HCT116 (cell line): ENCODE measurements around the gene TMEM178B. TPM values are rescaled to one million over a fixed set of nuclear protein-coding genes. Genes with fewer than 3 reads are reported as not detected.

Experiments used
- ATAC-seq: fragments of 200-7000 bp; cut with Tn5 transposase; 2 replicates; pipeline ENCODE4 v1.9.1; 2020; ENCODE audit warnings: mild to moderate bottlenecking, moderate library complexity
- BruUV-seq: library from RNA; stranded (reverse); fragments of 400-500 nt; replicated peaks from 2 replicates; lab custom pipeline; 2021; lab: Mats Ljungman, UMichigan
- CTCF ChIA-PET: fragments of 300-600 bp; sonication (Branson Sonifier 250); formaldehyde crosslinking; loops from one replicate; lab custom pipeline; 2021; ENCODE audit warnings: antibody characterized with exemption; lab: Charles Lee
- POLR2A ChIA-PET: fragments of 300-600, 350-600 bp; sonication (Branson Sonifier 250); formaldehyde crosslinking; loops from one replicate; lab custom pipeline; 2021; ENCODE audit warnings: antibody characterized with exemption; lab: Charles Lee
- RAD21 ChIA-PET, 2 experiments: fragments of 300-600 bp; sonication (Branson Sonifier 250); formaldehyde crosslinking; loops; one replicate each; lab custom pipeline; 2023; ENCODE audit warnings: low total read pairs in 2 of 2; ENCODE audit not compliant: uncharacterized antibody in 2 of 2, unreplicated experiment in 2 of 2, low non-redundant PET in 1 of 2; lab: Charles Lee
- DNase-seq: peaks from one replicate; pipeline ENCODE4 v3.0.0-alpha.2; 2010; ENCODE audit warnings: low read depth, low spot score
- H2AFZ ChIP-seq: fragments of 200-600 bp; shearing (Covaris generic), sonication (generic); 2 replicates; pipeline ENCODE4 v1.6.1; 2017; ENCODE audit warnings: low read depth, mixed run types, mixed read lengths, antibody characterized with exemption, low read length; ENCODE audit not compliant: poor library complexity, severe bottlenecking
- H3K27ac ChIP-seq: 2 replicates; pipeline ENCODE4 v1.5.1; 2012; ENCODE audit warnings: low read depth, low read length
- H3K27me3 ChIP-seq: fragments of 200-600 bp; sonication (generic); 2 replicates; pipeline ENCODE4 v1.6.1; 2016; ENCODE audit warnings: mixed run types, low read length, mixed read lengths; ENCODE audit not compliant: insufficient read depth
- H3K36me3 ChIP-seq, 2 experiments: fragments of 200-500 bp in 1 of 2; fragments of 200-600 bp in 1 of 2; sonication (Bioruptor generic) in 1 of 2; sonication (generic) in 1 of 2; 2 replicates each; pipeline versions ENCODE4 v1.5.1 to v1.6.1; 2014 to 2016; ENCODE audit warnings: low read length in 2 of 2, inconsistent platforms in 1 of 2, mixed read lengths in 1 of 2, mixed run types in 1 of 2; ENCODE audit not compliant: insufficient read depth in 2 of 2, control insufficient read depth in 1 of 2
- H3K4me1 ChIP-seq, 2 experiments: fragments of 200-600 bp in 1 of 2; sonication (generic) in 1 of 2; 2 replicates each; pipeline versions ENCODE4 v1.5.1 to v1.6.1; 2012 to 2017; ENCODE audit warnings: low read length in 2 of 2, inconsistent platforms in 1 of 2, mild to moderate bottlenecking in 1 of 2, mixed read lengths in 1 of 2, mixed run types in 1 of 2, moderate library complexity in 1 of 2; ENCODE audit not compliant: insufficient read depth in 2 of 2, control insufficient read depth in 1 of 2
- H3K4me2 ChIP-seq: fragments of 200-600 bp; sonication (generic); 2 replicates; pipeline ENCODE4 v1.6.1; 2017; ENCODE audit warnings: mixed run types, low read length, mixed read lengths
- H3K4me3 ChIP-seq, 2 experiments: fragments of 200-600 bp in 1 of 2; sonication (generic) in 1 of 2; replicated peaks in 1 of 2; 2 replicates each; pipeline ENCODE4 v1.5.1; 2011 to 2016; ENCODE audit warnings: low read length in 2 of 2, control low read depth in 1 of 2, low read depth in 1 of 2, mild to moderate bottlenecking in 1 of 2, mixed read lengths in 1 of 2, mixed run types in 1 of 2
- H3K79me2 ChIP-seq: fragments of 200-600 bp; sonication (generic); 2 replicates; pipeline ENCODE4 v1.6.1; 2017; ENCODE audit warnings: mild to moderate bottlenecking, mixed run types, low read length, moderate library complexity, mixed read lengths; ENCODE audit not compliant: insufficient read depth
- H3K9ac ChIP-seq: fragments of 200-600 bp; sonication (generic); 2 replicates; pipeline ENCODE4 v1.6.1; 2016; ENCODE audit warnings: low read length, mixed read lengths
- H3K9me2 ChIP-seq: fragments of 200-600 bp; sonication (generic), shearing (Covaris generic); 2 replicates; pipeline ENCODE4 v1.6.1; 2017; ENCODE audit warnings: mixed run types, mild to moderate bottlenecking, moderate library complexity; ENCODE audit not compliant: insufficient read depth
- H3K9me3 ChIP-seq, 2 experiments: fragments of 200-500 bp in 1 of 2; fragments of 200-600 bp in 1 of 2; sonication (Bioruptor generic) in 1 of 2; sonication (generic) in 1 of 2; 2 replicates each; pipeline ENCODE4 v1.6.1; 2014 to 2017; ENCODE audit warnings: low read length in 2 of 2, mixed read lengths in 2 of 2, inconsistent platforms in 1 of 2, low read depth in 1 of 2, mild to moderate bottlenecking in 1 of 2, mixed run types in 1 of 2, moderate library complexity in 1 of 2; ENCODE audit not compliant: control insufficient read depth in 1 of 2, insufficient read depth in 1 of 2
- H4K20me1 ChIP-seq: fragments of 200-600 bp; sonication (generic), shearing (Covaris generic); 2 replicates; pipeline ENCODE4 v1.6.1; 2017; ENCODE audit warnings: mixed run types, mild to moderate bottlenecking, moderate library complexity; ENCODE audit not compliant: insufficient read depth
- ATF3 ChIP-seq: IDR thresholded peaks from 2 replicates; pipeline ENCODE4 v1.6.1; 2012
- CBX3 ChIP-seq: IDR thresholded peaks from 2 replicates; pipeline ENCODE4 v1.6.1; 2012; ENCODE audit warnings: low read depth
- CEBPB ChIP-seq: IDR thresholded peaks from 2 replicates; pipeline ENCODE4 v1.6.1; 2012; ENCODE audit warnings: low read depth
- CTCF ChIP-seq, 3 experiments: fragments of 200-600 bp in 1 of 3; sonication (generic) in 1 of 3; IDR thresholded peaks in 2 of 3; conservative IDR thresholded peaks in 1 of 3; 2 replicates each; pipeline ENCODE4 v1.5.1; 2012 to 2017; ENCODE audit warnings: low read depth in 2 of 3, low read length in 2 of 3, antibody characterized with exemption in 1 of 3, borderline replicate concordance in 1 of 3, control low read depth in 1 of 3, mild to moderate bottlenecking in 1 of 3, mixed read lengths in 1 of 3, mixed run types in 1 of 3, moderate library complexity in 1 of 3; ENCODE audit not compliant: insufficient read depth in 1 of 3
- EGR1 ChIP-seq: IDR thresholded peaks from 2 replicates; pipeline ENCODE4 v1.6.1; 2012; ENCODE audit warnings: low read depth
- JUND ChIP-seq: IDR thresholded peaks from 2 replicates; pipeline ENCODE4 v1.6.1; 2012
- POLR2A ChIP-seq: IDR thresholded peaks from 2 replicates; pipeline ENCODE4 v1.7.0; 2011; ENCODE audit warnings: borderline replicate concordance; ENCODE audit not compliant: insufficient read depth, insufficient read length; ENCODE audit errors: extremely low read depth
- POLR2AphosphoS5 ChIP-seq: IDR thresholded peaks from 2 replicates; pipeline ENCODE4 v1.6.1; 2011; ENCODE audit warnings: mild to moderate bottlenecking, low read depth, low read length, moderate library complexity
- SRF ChIP-seq: IDR thresholded peaks from 2 replicates; pipeline ENCODE4 v1.6.1; 2012; ENCODE audit warnings: low read depth
- TCF7L2 ChIP-seq: IDR thresholded peaks from 2 replicates; pipeline ENCODE4 v1.7.0; 2011; ENCODE audit warnings: borderline replicate concordance, inconsistent platforms; ENCODE audit not compliant: insufficient read depth, insufficient read length; ENCODE audit errors: extremely low read depth
- ZNF274 ChIP-seq: fragments of 200-500 bp; sonication (Bioruptor generic); IDR thresholded peaks from 2 replicates; pipeline ENCODE4 v1.6.1; 2014; ENCODE audit warnings: mild to moderate bottlenecking, low read depth, low read length, inconsistent platforms
- intact Hi-C: fragments of 100-400 bp; cut with micrococcal nuclease; formaldehyde crosslinking; loops from 2 replicates; pipeline ENCODE4 v1.10.0; 2022
- total RNA-seq: library from RNA; stranded (reverse); gene quantifications from one replicate; pipeline ENCODE4 v1.2.1, GENCODE V29; 2021; ENCODE audit not compliant: unreplicated experiment
- TF ChIP-seq, protein P1 (sequence below): IDR thresholded peaks from 2 replicates; pipeline ENCODE4 v1.6.1; 2012; ENCODE audit warnings: low read depth

TMEM178B gene
- total RNA-seq, 1 experiment from 2014 or later = 0.02 TPM

- Histone ChIP-seq H3K9me3 (no peaks in the 10 kb centered on the region), H3K79me2 (no peaks in the 10 kb centered on the region), H3K9me2 (no peaks in the 10 kb centered on the region), H3K4me1 (no peaks in the 10 kb centered on the region), H4K20me1 (no peaks in the 10 kb centered on the region), H2AFZ (no peak overlapping the region), H3K4me2 (no peak overlapping the region), H3K27me3 (peaks cover 26% of the 10 kb centered on the region), H3K9ac (no peak overlapping the region), H3K27ac (no peak overlapping the region), H3K4me3 (no peak overlapping the region), H3K36me3 (no peaks in the 10 kb centered on the region)
- ChIA-PET CTCF (no interaction called here), POLR2A (no interaction called here), RAD21 (no interaction called here)
- no TSS peak for BruUV-seq
- intact Hi-C loops = no loop called here
- no peak for TF ChIP-seq ZNF274
- TF ChIP-seq CTCF (IDR thresholded peaks at IDR 0.05 in 2 of 3, conservative IDR thresholded peaks at IDR 0.05 in 1 of 3; ENCODE audit: borderline replicate concordance in 1 of 3, insufficient read depth in 1 of 3, low read depth in 2 of 3, low read length in 2 of 3) = no peak
- no peak for TF ChIP-seq TCF7L2
- no peak for TF ChIP-seq EGR1
- no peak for TF ChIP-seq CEBPB
- TF ChIP-seq ATF3 = no peak
- no peak for TF ChIP-seq POLR2A
- no peak for TF ChIP-seq CBX3
- TF ChIP-seq POLR2AphosphoS5 = no peak
- no peak for TF ChIP-seq JUND
- no peak for TF ChIP-seq SRF
- TF ChIP-seq, protein P1, sequence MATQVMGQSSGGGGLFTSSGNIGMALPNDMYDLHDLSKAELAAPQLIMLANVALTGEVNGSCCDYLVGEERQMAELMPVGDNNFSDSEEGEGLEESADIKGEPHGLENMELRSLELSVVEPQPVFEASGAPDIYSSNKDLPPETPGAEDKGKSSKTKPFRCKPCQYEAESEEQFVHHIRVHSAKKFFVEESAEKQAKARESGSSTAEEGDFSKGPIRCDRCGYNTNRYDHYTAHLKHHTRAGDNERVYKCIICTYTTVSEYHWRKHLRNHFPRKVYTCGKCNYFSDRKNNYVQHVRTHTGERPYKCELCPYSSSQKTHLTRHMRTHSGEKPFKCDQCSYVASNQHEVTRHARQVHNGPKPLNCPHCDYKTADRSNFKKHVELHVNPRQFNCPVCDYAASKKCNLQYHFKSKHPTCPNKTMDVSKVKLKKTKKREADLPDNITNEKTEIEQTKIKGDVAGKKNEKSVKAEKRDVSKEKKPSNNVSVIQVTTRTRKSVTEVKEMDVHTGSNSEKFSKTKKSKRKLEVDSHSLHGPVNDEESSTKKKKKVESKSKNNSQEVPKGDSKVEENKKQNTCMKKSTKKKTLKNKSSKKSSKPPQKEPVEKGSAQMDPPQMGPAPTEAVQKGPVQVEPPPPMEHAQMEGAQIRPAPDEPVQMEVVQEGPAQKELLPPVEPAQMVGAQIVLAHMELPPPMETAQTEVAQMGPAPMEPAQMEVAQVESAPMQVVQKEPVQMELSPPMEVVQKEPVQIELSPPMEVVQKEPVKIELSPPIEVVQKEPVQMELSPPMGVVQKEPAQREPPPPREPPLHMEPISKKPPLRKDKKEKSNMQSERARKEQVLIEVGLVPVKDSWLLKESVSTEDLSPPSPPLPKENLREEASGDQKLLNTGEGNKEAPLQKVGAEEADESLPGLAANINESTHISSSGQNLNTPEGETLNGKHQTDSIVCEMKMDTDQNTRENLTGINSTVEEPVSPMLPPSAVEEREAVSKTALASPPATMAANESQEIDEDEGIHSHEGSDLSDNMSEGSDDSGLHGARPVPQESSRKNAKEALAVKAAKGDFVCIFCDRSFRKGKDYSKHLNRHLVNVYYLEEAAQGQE = no peak
- DNase-seq (no peak), ATAC-seq (no peak)
Observed at GRCh38 chr7:141519623-141520022, 445.8 kb downstream of the TMEM178B start.
